IMR-90 (cell line): Measurements from ENCODE around the gene SCAF1. TPM values are rescaled to one million over a fixed set of nuclear protein-coding genes. Genes with fewer than 3 reads are reported as not detected.

Experiments
- ATAC-seq: fragments of 200-7000 bp; cut with Tn5 transposase; 2 replicates; pipeline ENCODE4 v1.9.1; 2020; ENCODE audit warnings: low read depth, mild to moderate bottlenecking, moderate library complexity
- BruUV-seq: library from RNA; stranded (reverse); fragments of 400-500 nt; replicated peaks from 2 replicates; lab custom pipeline; 2021; lab: Mats Ljungman, UMichigan
- CTCF ChIA-PET: fragments of 300-600 bp; formaldehyde crosslinking; extraction: SDS; loops from one replicate; lab custom pipeline; 2021; ENCODE audit warnings: antibody characterized with exemption; lab: Yijun Ruan, JAX
- POLR2A ChIA-PET: fragments of 300-600 bp; sonication (Branson Sonifier 250); formaldehyde crosslinking; loops from one replicate; lab custom pipeline; 2022; ENCODE audit warnings: antibody characterized with exemption; ENCODE audit not compliant: unreplicated experiment; lab: Charles Lee
- DNase-seq: peaks from one replicate; pipeline ENCODE4 v3.0.0; 2013
- H2AFZ ChIP-seq: replicated peaks from 2 replicates; pipeline ENCODE3; 2013; ENCODE audit warnings: low read length, mild to moderate bottlenecking; ENCODE audit not compliant: poor library complexity
- H2AK5ac ChIP-seq: 2 replicates; pipeline ENCODE4 v1.6.1; 2013; ENCODE audit warnings: low read depth, low read length, inconsistent platforms
- H2AK9ac ChIP-seq: replicated peaks from 2 replicates; pipeline ENCODE3; 2013; ENCODE audit warnings: mild to moderate bottlenecking, low read depth, low read length, moderate library complexity; ENCODE audit not compliant: poor library complexity
- H2BK120ac ChIP-seq: 2 replicates; pipeline ENCODE4 v1.6.1; 2013; ENCODE audit warnings: low read depth, low read length, inconsistent platforms
- H2BK15ac ChIP-seq: 3 replicates; pipeline ENCODE4 v1.6.1; 2013; ENCODE audit warnings: low read depth, low read length, inconsistent platforms
- H2BK20ac ChIP-seq: 2 replicates; pipeline ENCODE4 v1.6.1; 2013; ENCODE audit warnings: low read depth, mild to moderate bottlenecking, inconsistent platforms, low read length, moderate library complexity
- H2BK5ac ChIP-seq: 2 replicates; pipeline ENCODE4 v1.6.1; 2013; ENCODE audit warnings: mild to moderate bottlenecking, low read depth, low read length, inconsistent platforms; ENCODE audit not compliant: poor library complexity, severe bottlenecking
- H3K14ac ChIP-seq: replicated peaks from 2 replicates; pipeline ENCODE4 v1.6.1; 2013; ENCODE audit warnings: low read depth, low read length, inconsistent platforms
- H3K18ac ChIP-seq: 2 replicates; pipeline ENCODE4 v1.6.1; 2013; ENCODE audit warnings: low read depth, low read length, control low read depth
- H3K23ac ChIP-seq: 2 replicates; pipeline ENCODE4 v1.6.1; 2013; ENCODE audit warnings: low read depth, low read length, inconsistent platforms
- H3K27ac ChIP-seq: 2 replicates; pipeline ENCODE4 v1.5.1; 2013; ENCODE audit warnings: mild to moderate bottlenecking, control low read depth, low read length; ENCODE audit not compliant: insufficient read depth
- H3K27me3 ChIP-seq: 2 replicates; pipeline ENCODE4 v1.6.1; 2013; ENCODE audit warnings: low read length; ENCODE audit not compliant: control insufficient read depth, insufficient read depth
- H3K36me3 ChIP-seq: 2 replicates; pipeline ENCODE4 v1.6.1; 2013; ENCODE audit warnings: low read length, mixed read lengths; ENCODE audit not compliant: control insufficient read depth, insufficient read depth
- H3K4ac ChIP-seq: 2 replicates; pipeline ENCODE4 v1.6.1; 2013; ENCODE audit warnings: low read depth, low read length, inconsistent platforms
- H3K4me1 ChIP-seq: 2 replicates; pipeline ENCODE4 v1.6.1; 2013; ENCODE audit warnings: low read length, mixed read lengths; ENCODE audit not compliant: control insufficient read depth, insufficient read depth
- H3K4me2 ChIP-seq: 2 replicates; pipeline ENCODE4 v1.6.1; 2013; ENCODE audit warnings: low read depth, mild to moderate bottlenecking, control low read depth, low read length, moderate library complexity
- H3K4me3 ChIP-seq: 2 replicates; pipeline ENCODE4 v1.5.1; 2013; ENCODE audit warnings: low read depth, mild to moderate bottlenecking, control low read depth, low read length, moderate library complexity; ENCODE audit not compliant: insufficient read depth
- H3K56ac ChIP-seq: 2 replicates; pipeline ENCODE4 v1.6.1; 2013; ENCODE audit warnings: low read length, inconsistent platforms; ENCODE audit not compliant: insufficient read depth; ENCODE audit errors: extremely low read depth
- H3K79me1 ChIP-seq, 2 experiments: 2 replicates each; pipeline ENCODE4 v1.6.1; 2013; ENCODE audit warnings: low read length in 2 of 2, inconsistent platforms in 1 of 2, low read depth in 1 of 2
- H3K9ac ChIP-seq: 2 replicates; pipeline ENCODE4 v1.6.1; 2013; ENCODE audit warnings: low read depth, low read length, control low read depth
- H3K9me1 ChIP-seq: 2 replicates; pipeline ENCODE4 v1.6.1; 2013; ENCODE audit warnings: low read length, inconsistent platforms; ENCODE audit not compliant: insufficient read depth
- H3K9me3 ChIP-seq: 2 replicates; pipeline ENCODE4 v1.6.1; 2013; ENCODE audit warnings: low read length; ENCODE audit not compliant: control insufficient read depth, insufficient read depth
- H4K20me1 ChIP-seq: 2 replicates; pipeline ENCODE4 v1.6.1; 2013; ENCODE audit warnings: low read length, inconsistent platforms; ENCODE audit not compliant: insufficient read depth
- H4K5ac ChIP-seq: 2 replicates; pipeline ENCODE4 v1.6.1; 2013; ENCODE audit warnings: mild to moderate bottlenecking, low read depth, low read length, control low read depth
- H4K8ac ChIP-seq, 2 experiments: 2 replicates each; pipeline ENCODE4 v1.6.1; 2013; ENCODE audit warnings: low read depth in 2 of 2, low read length in 2 of 2, control low read depth in 1 of 2, inconsistent platforms in 1 of 2
- H4K91ac ChIP-seq: 2 replicates; pipeline ENCODE4 v1.6.1; 2013; ENCODE audit warnings: low read depth, low read length, inconsistent platforms; ENCODE audit not compliant: insufficient read depth
- BHLHE40 ChIP-seq: fragments of 150-350 bp; IDR thresholded peaks from 2 replicates; pipeline ENCODE4 v1.6.1; 2016; ENCODE audit warnings: mild to moderate bottlenecking, low read depth, low read length
- ELK1 ChIP-seq: fragments of 150-350 bp; IDR thresholded peaks from 2 replicates; pipeline ENCODE4 v1.6.1; 2016; ENCODE audit warnings: low read depth, mild to moderate bottlenecking, low read length, moderate library complexity, borderline replicate concordance
- FOS ChIP-seq: fragments of 150-350 bp; IDR thresholded peaks from 2 replicates; pipeline ENCODE4 v1.6.1; 2016; ENCODE audit warnings: low read depth, low read length
- MAFK ChIP-seq: IDR thresholded peaks from 2 replicates; pipeline ENCODE4 v1.6.1; 2012; ENCODE audit warnings: low read depth, low read length, improper control_type of control experiment
- MAZ ChIP-seq: IDR thresholded peaks from 2 replicates; pipeline ENCODE4 v1.6.1; 2012; ENCODE audit warnings: low read depth, mild to moderate bottlenecking, low read length, improper control_type of control experiment, moderate library complexity, borderline replicate concordance
- MXI1 ChIP-seq: IDR thresholded peaks from 2 replicates; pipeline ENCODE4 v1.6.1; 2012; ENCODE audit warnings: low read depth, mild to moderate bottlenecking, low read length, moderate library complexity, borderline replicate concordance
- POLR2A ChIP-seq: IDR thresholded peaks from 2 replicates; pipeline ENCODE4 v1.6.1; 2012; ENCODE audit warnings: mild to moderate bottlenecking, low read depth, low read length
- RAD21 ChIP-seq: IDR thresholded peaks from 2 replicates; pipeline ENCODE4 v1.6.1; 2012; ENCODE audit warnings: low read length, improper control_type of control experiment
- RFX5 ChIP-seq: IDR thresholded peaks from 2 replicates; pipeline ENCODE4 v1.8.0; 2012; ENCODE audit warnings: low read depth, mild to moderate bottlenecking, low read length, moderate library complexity
- WGBS, 2 experiments: methylation state at CpG; one replicate each; pipeline versions ENCODE4 v1.1.5 to v1.1.7; 2013; ENCODE audit warnings: missing lambda C conversion rate in 2 of 2; ENCODE audit not compliant: insufficient read length in 1 of 2; ENCODE audit errors: extremely low coverage in 2 of 2; 5-methylcytosine and 5-hydroxymethylcytosine counted together
- dilution Hi-C: fragments of 300-500 bp; cut with HindIII; formaldehyde crosslinking; loops from one replicate; pipeline ENCODE4 v1.14.3; 2018; ENCODE audit warnings: low sequenced_read_pairs; ENCODE audit not compliant: unreplicated experiment
- in situ Hi-C: fragments of 300-500 bp; cut with MboI; formaldehyde crosslinking; loops from 3 replicates; pipeline ENCODE4 v1.14.3; 2019; ENCODE audit warnings: low sequenced_read_pairs, inconsistent platforms, mixed read lengths
- intact Hi-C: fragments of 100-400 bp; cut with micrococcal nuclease; formaldehyde crosslinking; loops from 2 replicates; pipeline ENCODE4 v1.10.0; 2022
- polyA plus RNA-seq, 3 experiments: library from polyadenylated mRNA; depleted of rRNA; stranded (reverse); fragments of >200 nt; gene quantifications; 2 replicates each; pipeline ENCODE4 v1.2.3, GENCODE V29; 2012; ENCODE audit warnings: low replicate concordance in 1 of 3
- total RNA-seq: library from RNA; depleted of rRNA; stranded (reverse); fragments of >200 nt; gene quantifications from 2 replicates; pipeline ENCODE4 v1.2.3, GENCODE V29; 2012
- TF ChIP-seq, protein P1 (sequence below): conservative IDR thresholded peaks from 2 replicates; pipeline ENCODE4 v1.5.1; 2012; ENCODE audit warnings: mild to moderate bottlenecking, low read depth, low read length, improper control_type of control experiment

The SCAF1 gene
- total and polyA plus RNA-seq, 2 of the 4 experiments (the other 2 are of a cell fraction): 2.2 to 14.8 TPM

DNA sequence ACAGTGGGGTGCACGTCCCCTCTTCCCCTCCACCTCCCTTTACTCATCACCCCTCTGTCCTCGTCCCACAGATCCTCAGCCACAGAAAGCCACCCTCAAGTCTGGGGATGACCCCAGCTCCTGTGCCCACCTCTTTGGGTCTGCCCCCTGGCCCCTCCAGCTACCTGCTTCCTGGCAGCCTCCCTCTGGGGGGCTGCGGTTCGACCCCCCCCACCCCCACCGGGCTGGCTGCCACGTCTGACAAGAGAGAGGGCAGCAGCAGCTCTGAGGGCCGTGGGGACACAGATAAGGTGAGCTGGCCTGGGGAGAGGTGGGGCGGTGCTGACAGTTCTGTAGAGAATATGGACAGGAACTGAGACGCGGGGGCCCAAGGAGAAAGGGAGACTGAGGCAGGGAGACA lies 12.6 kb downstream of the SCAF1 start (continued):
- TF ChIP-seq RFX5: no peak
- TF ChIP-seq RAD21: no peak
- no peak for TF ChIP-seq MXI1
- no peak for TF ChIP-seq FOS
- TF ChIP-seq MAZ: no peak

GRCh38 chr19:49655570-49656455 lies 13.8 kb downstream of the SCAF1 start:
- H3K4me1 ChIP-seq: no peaks in the 10 kb centered on the region
- no peaks in the 10 kb centered on the region for H3K27me3 ChIP-seq
- no peak overlapping the region for H2BK15ac ChIP-seq
- H3K14ac ChIP-seq: no peak overlapping the region
- peaks cover 28% of the 10 kb centered on the region for H4K20me1 ChIP-seq
- peak overlapping the region; percentile 42 for H2AK9ac ChIP-seq
- H2AK5ac ChIP-seq: no peak overlapping the region
- no peak overlapping the region for H2BK20ac ChIP-seq
- H3K79me1 ChIP-seq: peaks cover 12 to 48% of the 10 kb centered on the region in 2 experiments; a peak in 2 of 4 replicates
- no peak overlapping the region for H3K27ac ChIP-seq
- no peak for TF ChIP-seq BHLHE40
- TF ChIP-seq, protein P1, sequence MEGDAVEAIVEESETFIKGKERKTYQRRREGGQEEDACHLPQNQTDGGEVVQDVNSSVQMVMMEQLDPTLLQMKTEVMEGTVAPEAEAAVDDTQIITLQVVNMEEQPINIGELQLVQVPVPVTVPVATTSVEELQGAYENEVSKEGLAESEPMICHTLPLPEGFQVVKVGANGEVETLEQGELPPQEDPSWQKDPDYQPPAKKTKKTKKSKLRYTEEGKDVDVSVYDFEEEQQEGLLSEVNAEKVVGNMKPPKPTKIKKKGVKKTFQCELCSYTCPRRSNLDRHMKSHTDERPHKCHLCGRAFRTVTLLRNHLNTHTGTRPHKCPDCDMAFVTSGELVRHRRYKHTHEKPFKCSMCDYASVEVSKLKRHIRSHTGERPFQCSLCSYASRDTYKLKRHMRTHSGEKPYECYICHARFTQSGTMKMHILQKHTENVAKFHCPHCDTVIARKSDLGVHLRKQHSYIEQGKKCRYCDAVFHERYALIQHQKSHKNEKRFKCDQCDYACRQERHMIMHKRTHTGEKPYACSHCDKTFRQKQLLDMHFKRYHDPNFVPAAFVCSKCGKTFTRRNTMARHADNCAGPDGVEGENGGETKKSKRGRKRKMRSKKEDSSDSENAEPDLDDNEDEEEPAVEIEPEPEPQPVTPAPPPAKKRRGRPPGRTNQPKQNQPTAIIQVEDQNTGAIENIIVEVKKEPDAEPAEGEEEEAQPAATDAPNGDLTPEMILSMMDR: no peak
- no peak for TF ChIP-seq ELK1
- TF ChIP-seq MAZ: no peak
- TF ChIP-seq POLR2A: no peak
- TF ChIP-seq MAFK: no peak
- no peak overlapping the region for H2AFZ ChIP-seq
- POLR2A ChIA-PET: interaction anchor here (1.0 kb wide), 1 partner anchor 16 kb away, joined by 3 read pairs; no protein-coding TSS in a partner anchor
- no peak overlapping the region for H3K4me2 ChIP-seq
- no peaks in the 10 kb centered on the region for H3K9me1 ChIP-seq
- H3K9me3 ChIP-seq: no peaks in the 10 kb centered on the region
- H4K8ac ChIP-seq: no peak overlapping the region
- DNase-seq (no peak), ATAC-seq (no peak)
- no peak overlapping the region for H3K23ac ChIP-seq
- no peak overlapping the region for H3K18ac ChIP-seq
- no peak overlapping the region for H3K56ac ChIP-seq
- no peak overlapping the region for H4K5ac ChIP-seq
- H2BK120ac ChIP-seq: no peak overlapping the region
- no peak overlapping the region for H4K91ac ChIP-seq
- BruUV-seq: no TSS peak
- no peak overlapping the region for H3K9ac ChIP-seq
- no peak overlapping the region for H3K4me3 ChIP-seq
- intact Hi-C loops (no loop called here), in situ Hi-C loops (no loop called here), dilution Hi-C loops (no loop called here)
- H3K36me3 ChIP-seq: peaks cover 84% of the 10 kb centered on the region
- H3K4ac ChIP-seq: no peak overlapping the region
- WGBS, 2 experiments: 93% methylated on average over 9 of the region's 23 CpGs; no CpG with 5 or more reads in 1 of the 2 experiments
- H2BK5ac ChIP-seq: no peak overlapping the region
- CTCF ChIA-PET: interaction anchor here (0.6 to 1.1 kb wide), 2 partner anchors 13 to 1565 kb away, joined by 3 read pairs; partner anchors contain the start of gene SCAF1
